Erythroblast (primary cell): ENCODE measurements around the gene MIA3.

Experiments
- GATA1 ChIP-seq: IDR thresholded peaks from 2 replicates; pipeline ENCODE4 v1.6.1; 2011; ENCODE audit warnings: low read depth, mild to moderate bottlenecking, control low read depth, low read length, moderate library complexity
- POLR2A ChIP-seq: IDR thresholded peaks from 2 replicates; pipeline ENCODE4 v1.6.1; 2011; ENCODE audit warnings: mild to moderate bottlenecking, low read length

DNA sequence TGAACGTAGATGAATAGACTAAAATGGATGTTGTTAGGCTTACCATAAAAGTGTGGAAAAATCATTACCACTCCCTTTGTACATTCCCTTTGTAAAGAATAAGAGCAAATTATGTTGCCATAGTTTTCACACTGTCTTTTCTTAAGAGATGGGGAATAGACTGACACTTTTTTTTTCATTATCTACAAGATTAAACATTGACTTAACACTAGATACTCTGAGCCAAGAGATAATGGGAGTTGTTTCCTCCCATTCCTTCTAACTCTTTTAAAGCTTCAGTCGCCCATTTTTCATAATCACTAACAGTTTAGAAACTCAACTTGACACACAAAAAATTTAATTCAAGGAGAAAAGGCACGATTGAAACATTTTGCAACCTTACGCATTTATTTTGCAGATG, 84.3 kb downstream of the MIA3 start:
- TF ChIP-seq POLR2A = no peak
- TF ChIP-seq GATA1 = no peak
